T-helper 9 cell (primary cell): ENCODE data around the gene GOLGA8B.
"Not testable (repeated sequence)": the region's sequence is repeated elsewhere in the genome, so short reads cannot be mapped to it uniquely, and the experiment has no call there.

ENCODE experiments used
- DNase-seq: peaks from one replicate; pipeline ENCODE4 v3.0.0-alpha.2; 2020

Gene GOLGA8B

GRCh38 chr15:34594361-34594760, 10.9 kb upstream of the GOLGA8B start:
- no peak for DNase-seq

GRCh38 chr15:34591306-34591705, 7.9 kb upstream of the GOLGA8B start:
- DNase-seq: no peak

DNA sequence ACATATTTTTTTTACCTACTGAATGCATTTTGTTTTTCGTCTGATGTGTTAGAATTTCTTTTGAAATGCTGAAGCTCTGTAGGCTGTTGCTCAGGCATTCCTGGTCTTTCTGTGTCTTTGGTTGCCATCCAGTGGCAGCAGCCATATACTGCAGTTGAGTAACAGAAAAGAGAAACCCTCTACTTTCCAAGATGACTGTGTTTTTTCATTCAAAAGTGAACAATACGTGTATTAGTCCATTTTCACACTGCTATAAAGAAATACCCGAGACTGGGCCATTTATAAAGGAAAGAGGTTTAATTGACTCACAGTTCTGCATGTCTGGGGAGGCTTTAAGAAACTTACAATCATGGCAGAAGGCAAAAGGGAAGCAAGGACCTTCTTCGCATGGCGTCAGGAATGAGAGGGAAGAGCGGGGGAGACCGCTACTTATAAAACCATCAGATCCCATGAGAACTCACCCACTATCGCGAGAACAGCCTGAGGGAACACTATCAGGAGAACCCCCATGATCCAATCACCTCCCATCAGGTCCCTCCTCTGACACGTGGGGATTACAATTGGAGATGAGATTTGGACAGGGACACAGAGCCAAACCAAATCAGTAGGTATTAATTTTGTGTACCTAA, 4.7 kb upstream of the GOLGA8B start:
- DNase-seq: peak; percentile 32

GRCh38 chr15:34585966-34586365, 2.5 kb upstream of the GOLGA8B start:
- not testable (repeated sequence) for DNase-seq

GRCh38 chr15:34584996-34585395, 1.5 kb upstream of the GOLGA8B start:
- DNase-seq: no peak

DNA sequence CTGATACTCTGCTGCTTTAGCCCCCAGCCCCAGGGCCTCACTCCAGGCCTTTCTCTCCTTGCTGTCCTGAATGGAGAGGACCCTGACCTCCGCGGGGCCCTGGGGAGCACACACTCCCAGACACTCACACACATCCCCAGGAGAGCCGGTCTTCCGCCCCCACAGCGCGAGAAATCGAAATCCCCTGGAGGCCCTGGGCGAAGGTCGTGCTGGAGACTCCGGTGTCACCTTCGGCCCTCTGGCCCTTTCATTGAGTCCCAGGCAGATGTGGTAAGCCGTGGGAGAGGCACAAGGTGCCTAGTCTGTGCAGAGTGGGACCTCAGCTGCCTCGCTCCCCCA, 848 bp upstream of the GOLGA8B start:
- DNase-seq: no peak

- DNase-seq: peak; percentile 21
These were observed 735 bp downstream of the GOLGA8B start for GRCh38 chr15:34582461-34583371.

- not testable (repeated sequence) for DNase-seq
These were observed 1.6 kb downstream of the GOLGA8B start for GRCh38 chr15:34581687-34582460.

- DNase-seq: no peak
These were observed 2.4 kb downstream of the GOLGA8B start for GRCh38 chr15:34581043-34581365.

DNA sequence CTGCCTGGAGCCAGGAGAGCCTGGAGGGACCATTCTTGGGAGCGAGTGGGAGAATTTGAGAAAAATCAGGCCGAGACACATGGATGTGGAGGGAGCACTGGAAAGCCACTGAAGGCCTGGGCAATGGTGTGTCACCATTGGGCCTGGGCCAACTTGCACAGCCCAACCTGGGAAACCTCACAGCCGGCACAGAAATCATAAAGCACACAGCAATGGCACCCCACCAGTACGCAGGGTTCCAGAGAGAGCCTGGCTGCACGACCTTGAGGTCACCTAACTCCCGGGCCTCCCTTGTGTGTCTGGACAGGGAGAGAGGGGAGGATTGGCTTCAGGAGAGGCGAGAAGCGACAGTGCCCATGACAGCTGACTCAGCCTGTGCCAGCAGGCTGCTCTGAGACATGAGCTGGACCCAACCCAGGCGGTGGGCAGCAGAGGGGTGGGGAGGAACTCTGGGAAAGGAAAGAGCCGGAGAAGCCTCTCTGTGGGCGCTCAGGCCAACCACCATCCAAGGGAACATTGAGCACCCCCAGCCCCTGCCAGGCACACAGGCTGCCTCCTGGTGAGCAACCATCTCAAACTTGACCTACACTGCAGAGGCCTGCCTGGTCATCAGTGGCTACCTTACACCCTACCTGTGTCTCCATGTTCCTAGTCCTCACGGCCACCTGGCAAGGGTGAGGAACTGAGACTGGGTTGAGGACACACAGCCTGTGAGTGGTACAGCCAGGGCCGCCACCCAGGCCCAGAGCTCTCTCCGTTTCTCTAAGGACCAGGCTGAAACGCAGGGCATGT, 3.0 kb downstream of the GOLGA8B start:
- DNase-seq: not testable (repeated sequence)

- no peak for DNase-seq
These were observed 5.2 kb downstream of the GOLGA8B start for GRCh38 chr15:34578283-34578674.

DNA sequence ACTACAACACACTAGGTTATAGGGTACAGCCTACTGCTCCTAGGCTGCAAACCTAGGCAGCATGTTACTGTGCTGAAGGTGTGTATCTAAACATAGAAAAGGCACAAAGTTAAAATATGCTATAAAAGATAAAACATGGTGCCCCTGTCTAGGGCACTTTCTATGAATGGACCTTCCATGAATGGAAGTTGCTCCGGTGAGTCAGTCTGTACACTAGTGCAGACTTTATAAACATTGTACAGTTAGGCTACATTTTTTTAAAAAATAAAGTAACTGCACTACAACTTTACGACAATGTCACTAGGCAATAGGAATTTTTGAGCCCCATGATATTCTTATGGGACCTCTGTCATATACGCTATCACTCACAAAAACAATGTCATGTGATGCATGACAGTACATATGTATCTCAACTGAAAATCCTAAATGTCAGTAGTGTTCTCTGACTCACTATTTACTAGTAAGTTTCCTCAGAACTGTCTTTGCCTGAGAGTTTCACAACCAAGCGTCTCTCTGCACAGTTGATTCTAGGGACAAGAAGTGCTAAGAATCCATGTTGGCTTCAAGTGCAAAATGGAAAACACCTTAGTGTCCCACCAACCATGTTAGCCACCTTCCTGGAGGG, 5.7 kb downstream of the GOLGA8B start:
- DNase-seq: not testable (repeated sequence)

- not testable (repeated sequence) for DNase-seq
These were observed 8.4 kb downstream of the GOLGA8B start for GRCh38 chr15:34575035-34575434.

DNA sequence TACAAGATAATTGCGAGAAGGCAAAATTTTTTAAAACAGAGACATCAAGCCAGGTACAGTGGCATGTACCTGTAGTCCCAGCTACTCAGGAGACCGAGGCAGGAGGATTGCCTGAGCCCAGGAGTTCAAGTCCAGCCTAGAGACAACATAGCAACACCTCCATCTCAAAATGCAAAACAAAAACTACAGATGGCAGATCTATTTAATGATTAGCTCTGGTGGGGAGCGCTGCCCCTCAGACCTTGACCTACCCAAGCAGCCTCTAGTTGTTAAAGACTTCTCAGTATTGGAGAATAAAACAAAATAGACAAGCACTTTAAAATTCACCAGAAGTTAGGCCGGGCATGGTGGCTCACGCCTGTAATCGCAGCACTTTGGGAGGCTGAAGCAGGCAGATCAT, 10.5 kb downstream of the GOLGA8B start:
- DNase-seq: not testable (repeated sequence)

GRCh38 chr15:34572019-34572641, 11.3 kb downstream of the GOLGA8B start:
- DNase-seq: not testable (repeated sequence)

GRCh38 chr15:34569670-34570396, 13.6 kb downstream of the GOLGA8B start:
- not testable (repeated sequence) for DNase-seq

- not testable (repeated sequence) for DNase-seq
These were observed 16.3 kb downstream of the GOLGA8B start for GRCh38 chr15:34567174-34567573.

GRCh38 chr15:34564711-34565110, 18.7 kb downstream of the GOLGA8B start:
- not testable (repeated sequence) for DNase-seq

DNA sequence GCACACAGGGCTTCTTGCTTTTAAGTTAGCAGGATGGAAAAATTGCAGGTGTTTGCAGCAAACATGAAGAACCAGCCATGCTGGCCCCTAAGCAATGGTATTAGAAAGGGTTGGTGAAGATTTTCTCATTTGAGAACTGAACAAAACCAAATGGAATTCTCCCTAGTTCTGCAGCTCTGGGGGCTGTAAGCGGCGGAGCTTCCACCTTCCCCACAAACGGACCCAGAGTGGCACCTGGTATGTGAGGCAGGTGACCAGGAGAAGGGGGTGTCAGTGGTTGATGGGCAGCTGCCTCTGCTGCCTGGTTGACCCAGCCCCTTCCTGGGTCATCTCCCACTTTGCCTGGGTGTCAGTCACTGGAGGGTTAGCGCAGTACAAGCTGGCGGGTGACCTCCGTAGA, 22.6 kb downstream of the GOLGA8B start:
- not testable (repeated sequence) for DNase-seq

GRCh38 chr15:34559764-34560163, 23.7 kb downstream of the GOLGA8B start:
- not testable (repeated sequence) for DNase-seq

- DNase-seq: not testable (repeated sequence)
These were observed 28.3 kb downstream of the GOLGA8B start for GRCh38 chr15:34555162-34555561.
